OCI-LY1 (cell line): Measurements from ENCODE around the gene R3HCC1L.

Source experiments
- CTCF ChIP-seq: fragments of 200-600 bp; sonication (generic), shearing (Covaris generic); IDR thresholded peaks from 2 replicates; pipeline ENCODE4 v1.5.1; 2017; ENCODE audit warnings: mild to moderate bottlenecking, antibody characterized with exemption, low read length, moderate library complexity, mixed read lengths
- EZH2 ChIP-seq: fragments of 200-600 bp; sonication (generic), shearing (Covaris generic); IDR thresholded peaks from 2 replicates; pipeline ENCODE4 v1.8.0; 2017; ENCODE audit warnings: borderline replicate concordance, mixed run types, mild to moderate bottlenecking, antibody characterized with exemption, low read length, moderate library complexity, mixed read lengths

- TF ChIP-seq CTCF = no peak
- TF ChIP-seq EZH2 = no peak
Measured at GRCh38 chr10:98173260-98173659, 38.8 kb downstream of the R3HCC1L start.
